ENCODE data around the gene RAB27A.
"Not testable (repeated sequence)": the region's sequence is repeated elsewhere in the genome, so short reads cannot be mapped to it uniquely, and the experiment has no call there.

RAB27A gene

GRCh38 chr15:55282284-55282833, 7.3 kb downstream of the RAB27A start:
- in situ Hi-C loops (cut with MboI; ENCODE audit: low pct_unique_long_range_greater_than_20kb, low sequenced_read_pairs, unreplicated experiment) = no loop called here
- no peak for DNase-seq (ENCODE audit: low spot score)

GRCh38 chr15:55281517-55282228, 7.9 kb downstream of the RAB27A start:
- in situ Hi-C loops (cut with MboI; ENCODE audit: low pct_unique_long_range_greater_than_20kb, low sequenced_read_pairs, unreplicated experiment) = no loop called here
- TF ChIP-seq, protein P1, sequence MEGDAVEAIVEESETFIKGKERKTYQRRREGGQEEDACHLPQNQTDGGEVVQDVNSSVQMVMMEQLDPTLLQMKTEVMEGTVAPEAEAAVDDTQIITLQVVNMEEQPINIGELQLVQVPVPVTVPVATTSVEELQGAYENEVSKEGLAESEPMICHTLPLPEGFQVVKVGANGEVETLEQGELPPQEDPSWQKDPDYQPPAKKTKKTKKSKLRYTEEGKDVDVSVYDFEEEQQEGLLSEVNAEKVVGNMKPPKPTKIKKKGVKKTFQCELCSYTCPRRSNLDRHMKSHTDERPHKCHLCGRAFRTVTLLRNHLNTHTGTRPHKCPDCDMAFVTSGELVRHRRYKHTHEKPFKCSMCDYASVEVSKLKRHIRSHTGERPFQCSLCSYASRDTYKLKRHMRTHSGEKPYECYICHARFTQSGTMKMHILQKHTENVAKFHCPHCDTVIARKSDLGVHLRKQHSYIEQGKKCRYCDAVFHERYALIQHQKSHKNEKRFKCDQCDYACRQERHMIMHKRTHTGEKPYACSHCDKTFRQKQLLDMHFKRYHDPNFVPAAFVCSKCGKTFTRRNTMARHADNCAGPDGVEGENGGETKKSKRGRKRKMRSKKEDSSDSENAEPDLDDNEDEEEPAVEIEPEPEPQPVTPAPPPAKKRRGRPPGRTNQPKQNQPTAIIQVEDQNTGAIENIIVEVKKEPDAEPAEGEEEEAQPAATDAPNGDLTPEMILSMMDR (IDR thresholded peaks at IDR 0.05; ENCODE audit: extremely low read depth, insufficient read depth, missing control alignments) = no peak
- no peak for DNase-seq (ENCODE audit: low spot score)

More at GRCh38 chr15:55282284-55282833, 7.3 kb downstream of the RAB27A start:
- TF ChIP-seq, protein P1 (IDR thresholded peaks at IDR 0.05; ENCODE audit: extremely low read depth, insufficient read depth, missing control alignments) = no peak

GRCh38 chr15:55280589-55280988, 9.0 kb downstream of the RAB27A start:
- in situ Hi-C loops (cut with MboI; ENCODE audit: low pct_unique_long_range_greater_than_20kb, low sequenced_read_pairs, unreplicated experiment) = not testable (repeated sequence)

GRCh38 chr15:55279746-55280351, 9.8 kb downstream of the RAB27A start:
- in situ Hi-C loops (cut with MboI; ENCODE audit: low pct_unique_long_range_greater_than_20kb, low sequenced_read_pairs, unreplicated experiment) = no loop called here
- TF ChIP-seq, protein P1 (IDR thresholded peaks at IDR 0.05; ENCODE audit: extremely low read depth, insufficient read depth, missing control alignments) = no peak
- DNase-seq (ENCODE audit: low spot score) = no peak

More at GRCh38 chr15:55280589-55280988, 9.0 kb downstream of the RAB27A start:
- DNase-seq (ENCODE audit: low spot score) = not testable (repeated sequence)

- in situ Hi-C loops (cut with MboI; ENCODE audit: low pct_unique_long_range_greater_than_20kb, low sequenced_read_pairs, unreplicated experiment) = no loop called here
- TF ChIP-seq, protein P1 (IDR thresholded peaks at IDR 0.05; ENCODE audit: extremely low read depth, insufficient read depth, missing control alignments) = no peak
- DNase-seq (ENCODE audit: low spot score) = no peak
Measured at GRCh38 chr15:55279100-55279745, 10.4 kb downstream of the RAB27A start.

DNA sequence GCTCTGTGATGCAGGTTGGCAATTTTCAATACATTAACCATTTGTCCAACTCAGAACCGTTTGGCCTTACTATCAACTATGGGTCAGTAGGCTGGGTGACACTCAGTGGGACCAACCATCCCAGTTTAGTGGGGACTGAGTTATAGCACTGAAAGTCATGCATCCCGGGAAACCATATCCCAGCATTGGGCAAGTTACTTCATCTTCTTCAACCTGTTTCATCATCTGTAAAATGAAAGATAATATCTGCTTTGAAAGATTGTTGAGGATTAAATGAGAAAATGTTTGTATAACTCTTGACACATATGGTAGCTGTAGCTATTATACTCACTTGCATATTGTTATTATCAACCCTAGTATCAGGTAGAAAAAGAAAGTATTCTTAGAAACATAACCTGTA, 11.9 kb downstream of the RAB27A start:
- no peak for DNase-seq (ENCODE audit: low spot score)
- TF ChIP-seq, protein P1 (IDR thresholded peaks at IDR 0.05; ENCODE audit: extremely low read depth, insufficient read depth, missing control alignments) = no peak
- in situ Hi-C loops (cut with MboI; ENCODE audit: low pct_unique_long_range_greater_than_20kb, low sequenced_read_pairs, unreplicated experiment) = no loop called here

All from GM13977 (cell line).